H1 (cell line): ENCODE measurements around the gene DOK7. TPM values are rescaled to one million over a fixed set of nuclear protein-coding genes. Genes with fewer than 3 reads are reported as not detected.

ENCODE experiments used
- polyA plus RNA-seq, 7 experiments: library from polyadenylated mRNA; depleted of rRNA in 3 of 7; stranded (reverse) in 5 of 7; unstranded in 2 of 7; fragments of >200 nt in 5 of 7; fragments of 200-250 nt in 2 of 7; gene quantifications; 1 replicate in 5 of 7; 2 replicates in 1 of 7; 4 replicates in 1 of 7; pipeline versions ENCODE4 v1.2.1 to v1.2.3, GENCODE V29; 2011 to 2013; ENCODE audit warnings: missing spikeins in 2 of 7, mixed read lengths in 2 of 7
- total RNA-seq: library from RNA; stranded (reverse); fragmentation: NEBNext Ultra II Directional; extraction: Animal tissue kit (Norgen Biotek cat#: 25700); gene quantifications from 2 replicates; pipeline ENCODE4 v1.2.1, GENCODE V29; 2021
- TF ChIP-seq, protein P1 (sequence below), 3 experiments: IDR thresholded peaks; 1 replicate in 2 of 3; 2 replicates in 1 of 3; pipeline versions ENCODE4 v1.5.1 to v1.6.1; 2011; ENCODE audit warnings: low read length in 3 of 3, mild to moderate bottlenecking in 3 of 3, inconsistent platforms in 2 of 3, low read depth in 1 of 3, moderate library complexity in 1 of 3; ENCODE audit not compliant: insufficient read depth in 1 of 3; ENCODE audit errors: control extremely low read depth in 1 of 3

Gene DOK7
- total and polyA plus RNA-seq, 2 of the 8 experiments (the other 6 are each of a cell fraction or from before 2014, with no cell fraction given) = 0.32 TPM; not detected in 1

DNA sequence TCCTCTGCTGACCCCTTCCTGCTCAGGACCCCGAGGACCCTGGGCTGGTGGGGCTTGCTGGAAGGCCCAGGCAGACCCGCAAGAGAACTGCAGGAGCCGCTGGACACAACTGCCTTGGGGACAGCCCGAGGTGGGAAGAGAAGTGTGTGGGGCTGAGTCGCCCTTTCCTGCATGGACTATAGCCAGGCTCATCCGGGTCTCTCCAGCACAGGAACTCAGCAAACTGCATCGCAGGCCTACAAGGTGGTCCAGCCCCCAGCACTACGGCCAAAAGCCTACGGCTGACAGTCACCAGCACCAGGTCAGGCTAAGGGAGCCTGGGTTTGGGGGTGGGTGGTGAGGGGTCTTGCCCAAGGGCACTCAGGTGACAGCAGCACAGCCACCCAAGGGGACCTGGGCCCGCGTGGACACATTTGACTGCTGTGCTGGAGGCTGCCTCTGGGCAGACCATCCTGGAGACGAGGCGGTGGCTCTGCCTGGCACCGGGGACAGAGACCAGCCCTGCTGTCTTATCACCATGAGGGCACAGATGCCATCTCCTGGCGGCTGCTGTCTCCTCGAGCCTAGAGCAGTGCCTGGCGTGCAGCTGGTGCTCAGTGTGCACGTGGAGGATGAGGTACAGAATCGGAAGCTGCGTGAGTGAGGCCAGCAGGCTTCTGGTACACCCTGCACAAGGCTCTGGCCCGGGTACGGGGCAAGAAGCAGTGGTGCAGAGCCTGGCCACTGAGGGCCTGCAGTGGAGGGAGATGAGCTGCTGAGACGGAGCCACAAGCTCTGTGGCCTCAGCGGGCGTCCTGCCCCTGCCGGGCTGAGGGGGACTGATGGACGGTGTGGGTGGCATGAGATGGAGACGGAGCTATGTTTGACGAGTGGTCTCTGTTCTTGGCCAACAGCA is 54.0 kb downstream of the DOK7 start (continued):
- TF ChIP-seq, protein P1, sequence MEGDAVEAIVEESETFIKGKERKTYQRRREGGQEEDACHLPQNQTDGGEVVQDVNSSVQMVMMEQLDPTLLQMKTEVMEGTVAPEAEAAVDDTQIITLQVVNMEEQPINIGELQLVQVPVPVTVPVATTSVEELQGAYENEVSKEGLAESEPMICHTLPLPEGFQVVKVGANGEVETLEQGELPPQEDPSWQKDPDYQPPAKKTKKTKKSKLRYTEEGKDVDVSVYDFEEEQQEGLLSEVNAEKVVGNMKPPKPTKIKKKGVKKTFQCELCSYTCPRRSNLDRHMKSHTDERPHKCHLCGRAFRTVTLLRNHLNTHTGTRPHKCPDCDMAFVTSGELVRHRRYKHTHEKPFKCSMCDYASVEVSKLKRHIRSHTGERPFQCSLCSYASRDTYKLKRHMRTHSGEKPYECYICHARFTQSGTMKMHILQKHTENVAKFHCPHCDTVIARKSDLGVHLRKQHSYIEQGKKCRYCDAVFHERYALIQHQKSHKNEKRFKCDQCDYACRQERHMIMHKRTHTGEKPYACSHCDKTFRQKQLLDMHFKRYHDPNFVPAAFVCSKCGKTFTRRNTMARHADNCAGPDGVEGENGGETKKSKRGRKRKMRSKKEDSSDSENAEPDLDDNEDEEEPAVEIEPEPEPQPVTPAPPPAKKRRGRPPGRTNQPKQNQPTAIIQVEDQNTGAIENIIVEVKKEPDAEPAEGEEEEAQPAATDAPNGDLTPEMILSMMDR (IDR thresholded peaks at IDR 0.05; ENCODE audit: control extremely low read depth in 1 of 3, insufficient read depth in 1 of 3, low read depth in 1 of 3, low read length in 3 of 3) = no peak
